ENCODE measurements around the gene PRKCQ. TPM values are rescaled to one million over a fixed set of nuclear protein-coding genes. Genes with fewer than 3 reads are reported as not detected.

Gene PRKCQ
- total RNA-seq, 1 donor from 2014 or later = 14.6 TPM

DNA sequence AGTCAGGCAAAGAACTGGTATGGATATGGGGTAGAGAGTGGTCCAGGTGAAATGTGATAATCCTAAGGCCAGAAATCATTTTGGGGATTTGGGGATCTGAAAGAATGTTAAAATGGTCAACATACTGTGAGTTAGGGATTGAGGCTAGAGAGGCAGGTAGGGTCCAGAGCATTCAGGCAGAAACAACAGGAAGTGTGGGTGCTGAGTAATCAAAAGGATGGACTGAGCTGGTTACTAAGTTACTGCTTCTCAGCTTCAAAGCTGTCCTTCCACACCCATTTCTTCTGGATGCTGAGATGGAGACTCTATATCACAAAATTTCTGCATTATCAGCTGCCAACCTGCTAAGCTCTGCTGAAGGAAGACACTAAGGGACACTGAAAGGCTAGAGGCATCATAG, 30.6 kb upstream of the PRKCQ start:
- Histone ChIP-seq H3K9ac (ENCODE audit: low read depth in 1 of 3, low read length in 3 of 3) (no peak overlapping the region), H3K9me3 (ENCODE audit: control insufficient read depth in 3 of 3, low read length in 3 of 3) (no peaks in the 10 kb centered on the region), H3K4me1 (ENCODE audit: control insufficient read depth in 3 of 3, insufficient read depth in 3 of 3, low read length in 3 of 3) (no peaks in the 10 kb centered on the region), H3K27ac (ENCODE audit: low read depth, low read length) (no peak overlapping the region), H3K36me3 (ENCODE audit: control insufficient read depth in 3 of 3, insufficient read depth in 3 of 3, low read length in 3 of 3) (peaks cover 0 to 16% (median 0%) of the 10 kb centered on the region in 3 donors), H3K4me3 (ENCODE audit: low read length in 3 of 3) (no peak overlapping the region), H3K27me3 (ENCODE audit: control insufficient read depth in 3 of 3, insufficient read depth in 3 of 3, low read length in 3 of 3) (no peaks in the 10 kb centered on the region)

- Histone ChIP-seq H3K27me3 (ENCODE audit: control insufficient read depth in 3 of 3, insufficient read depth in 3 of 3, low read length in 3 of 3) (no peaks in the 10 kb centered on the region), H3K9me3 (ENCODE audit: control insufficient read depth in 3 of 3, low read length in 3 of 3) (no peaks in the 10 kb centered on the region), H3K27ac (ENCODE audit: low read depth, low read length) (no peak overlapping the region), H3K4me3 (ENCODE audit: low read length in 3 of 3) (no peak overlapping the region), H3K4me1 (ENCODE audit: control insufficient read depth in 3 of 3, insufficient read depth in 3 of 3, low read length in 3 of 3) (no peaks in the 10 kb centered on the region), H3K9ac (ENCODE audit: low read depth in 1 of 3, low read length in 3 of 3) (no peak overlapping the region), H3K36me3 (ENCODE audit: control insufficient read depth in 3 of 3, insufficient read depth in 3 of 3, low read length in 3 of 3) (peaks cover 0 to 16% (median 0%) of the 10 kb centered on the region in 3 donors)
Observed at GRCh38 chr10:6609625-6610024, 29.5 kb upstream of the PRKCQ start.

GRCh38 chr10:6607778-6608177, 27.7 kb upstream of the PRKCQ start:
- no peak overlapping the region for H3K27ac ChIP-seq (ENCODE audit: low read depth, low read length)
- no peaks in the 10 kb centered on the region for H3K9me3 ChIP-seq (ENCODE audit: control insufficient read depth in 3 of 3, low read length in 3 of 3)
- H3K9ac ChIP-seq (ENCODE audit: low read depth in 1 of 3, low read length in 3 of 3) = no peak overlapping the region
- H3K27me3 ChIP-seq (ENCODE audit: control insufficient read depth in 3 of 3, insufficient read depth in 3 of 3, low read length in 3 of 3) = no peaks in the 10 kb centered on the region
- H3K4me3 ChIP-seq (ENCODE audit: low read length in 3 of 3) = no peak overlapping the region
- peaks cover 0 to 5% (median 4%) of the 10 kb centered on the region in 3 donors for H3K4me1 ChIP-seq (ENCODE audit: control insufficient read depth in 3 of 3, insufficient read depth in 3 of 3, low read length in 3 of 3)
- peaks cover 0 to 16% (median 0%) of the 10 kb centered on the region in 3 donors for H3K36me3 ChIP-seq (ENCODE audit: control insufficient read depth in 3 of 3, insufficient read depth in 3 of 3, low read length in 3 of 3)

DNA sequence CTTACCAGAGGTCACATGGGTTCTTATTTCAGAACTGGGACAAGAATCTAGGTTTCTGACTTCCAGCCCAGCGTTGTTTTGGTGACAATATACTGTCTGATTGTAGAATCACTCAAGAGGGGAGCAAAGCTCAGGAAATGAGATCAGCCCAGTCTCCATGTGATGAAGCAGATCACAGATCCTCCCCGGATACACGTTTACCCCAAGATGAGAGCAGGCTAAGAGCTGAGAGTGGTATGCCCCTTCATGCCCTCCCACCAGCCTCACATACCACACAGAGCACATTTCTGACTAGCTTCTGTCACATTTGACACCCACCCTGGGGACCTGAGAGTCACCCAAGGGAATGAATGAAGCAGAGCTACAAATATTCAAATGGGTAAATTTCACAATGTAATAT, 27.1 kb upstream of the PRKCQ start:
- Histone ChIP-seq H3K27me3 (ENCODE audit: control insufficient read depth in 3 of 3, insufficient read depth in 3 of 3, low read length in 3 of 3) (no peaks in the 10 kb centered on the region), H3K27ac (ENCODE audit: low read depth, low read length) (no peak overlapping the region), H3K9me3 (ENCODE audit: control insufficient read depth in 3 of 3, low read length in 3 of 3) (no peaks in the 10 kb centered on the region), H3K4me3 (ENCODE audit: low read length in 3 of 3) (no peak overlapping the region), H3K4me1 (ENCODE audit: control insufficient read depth in 3 of 3, insufficient read depth in 3 of 3, low read length in 3 of 3) (peaks cover 0 to 5% (median 4%) of the 10 kb centered on the region in 3 donors), H3K36me3 (ENCODE audit: control insufficient read depth in 3 of 3, insufficient read depth in 3 of 3, low read length in 3 of 3) (peaks cover 0 to 16% (median 0%) of the 10 kb centered on the region in 3 donors), H3K9ac (ENCODE audit: low read depth in 1 of 3, low read length in 3 of 3) (no peak overlapping the region)

- H3K9ac ChIP-seq (ENCODE audit: low read depth in 1 of 3, low read length in 3 of 3) = no peak overlapping the region
- no peak overlapping the region for H3K4me3 ChIP-seq (ENCODE audit: low read length in 3 of 3)
- H3K4me1 ChIP-seq (ENCODE audit: control insufficient read depth in 3 of 3, insufficient read depth in 3 of 3, low read length in 3 of 3) = peaks cover 0 to 5% (median 4%) of the 10 kb centered on the region in 3 donors
- no peaks in the 10 kb centered on the region for H3K27me3 ChIP-seq (ENCODE audit: control insufficient read depth in 3 of 3, insufficient read depth in 3 of 3, low read length in 3 of 3)
- no peaks in the 10 kb centered on the region for H3K9me3 ChIP-seq (ENCODE audit: control insufficient read depth in 3 of 3, low read length in 3 of 3)
- no peak overlapping the region for H3K27ac ChIP-seq (ENCODE audit: low read depth, low read length)
- peaks cover 0 to 8% (median 0%) of the 10 kb centered on the region in 3 donors for H3K36me3 ChIP-seq (ENCODE audit: control insufficient read depth in 3 of 3, insufficient read depth in 3 of 3, low read length in 3 of 3)
Observed at GRCh38 chr10:6603142-6604125, 23.4 kb upstream of the PRKCQ start.

- Histone ChIP-seq H3K9me3 (ENCODE audit: control insufficient read depth in 3 of 3, low read length in 3 of 3) (no peaks in the 10 kb centered on the region), H3K27me3 (ENCODE audit: control insufficient read depth in 3 of 3, insufficient read depth in 3 of 3, low read length in 3 of 3) (no peaks in the 10 kb centered on the region), H3K9ac (ENCODE audit: low read depth in 1 of 3, low read length in 3 of 3) (no peak overlapping the region), H3K36me3 (ENCODE audit: control insufficient read depth in 3 of 3, insufficient read depth in 3 of 3, low read length in 3 of 3) (peaks cover 0 to under 1% (median 0%) of the 10 kb centered on the region in 3 donors), H3K27ac (ENCODE audit: low read depth, low read length) (no peak overlapping the region), H3K4me3 (ENCODE audit: low read length in 3 of 3) (no peak overlapping the region), H3K4me1 (ENCODE audit: control insufficient read depth in 3 of 3, insufficient read depth in 3 of 3, low read length in 3 of 3) (peaks cover 0 to 5% (median 4%) of the 10 kb centered on the region in 3 donors)
Observed at GRCh38 chr10:6602700-6603084, 22.6 kb upstream of the PRKCQ start.

- Histone ChIP-seq H3K27me3 (ENCODE audit: control insufficient read depth in 3 of 3, insufficient read depth in 3 of 3, low read length in 3 of 3) (no peaks in the 10 kb centered on the region), H3K4me3 (ENCODE audit: low read length in 3 of 3) (no peak overlapping the region), H3K4me1 (ENCODE audit: control insufficient read depth in 3 of 3, insufficient read depth in 3 of 3, low read length in 3 of 3) (peaks cover 0 to 5% (median 4%) of the 10 kb centered on the region in 3 donors), H3K9ac (ENCODE audit: low read depth in 1 of 3, low read length in 3 of 3) (no peak overlapping the region), H3K36me3 (ENCODE audit: control insufficient read depth in 3 of 3, insufficient read depth in 3 of 3, low read length in 3 of 3) (no peaks in the 10 kb centered on the region), H3K27ac (ENCODE audit: low read depth, low read length) (no peak overlapping the region), H3K9me3 (ENCODE audit: control insufficient read depth in 3 of 3, low read length in 3 of 3) (no peaks in the 10 kb centered on the region)
Observed at GRCh38 chr10:6602026-6602699, 22.1 kb upstream of the PRKCQ start.

- Histone ChIP-seq H3K4me1 (ENCODE audit: control insufficient read depth in 3 of 3, insufficient read depth in 3 of 3, low read length in 3 of 3) (peaks cover 0 to 5% (median 4%) of the 10 kb centered on the region in 3 donors), H3K27me3 (ENCODE audit: control insufficient read depth in 3 of 3, insufficient read depth in 3 of 3, low read length in 3 of 3) (no peaks in the 10 kb centered on the region), H3K36me3 (ENCODE audit: control insufficient read depth in 3 of 3, insufficient read depth in 3 of 3, low read length in 3 of 3) (no peaks in the 10 kb centered on the region), H3K9me3 (ENCODE audit: control insufficient read depth in 3 of 3, low read length in 3 of 3) (no peaks in the 10 kb centered on the region), H3K9ac (ENCODE audit: low read depth in 1 of 3, low read length in 3 of 3) (no peak overlapping the region), H3K4me3 (ENCODE audit: low read length in 3 of 3) (no peak overlapping the region), H3K27ac (ENCODE audit: low read depth, low read length) (no peak overlapping the region)
Observed at GRCh38 chr10:6601246-6601805, 21.2 kb upstream of the PRKCQ start.

GRCh38 chr10:6600224-6600987, 20.3 kb upstream of the PRKCQ start:
- no peak overlapping the region for H3K4me3 ChIP-seq (ENCODE audit: low read length in 3 of 3)
- no peaks in the 10 kb centered on the region for H3K9me3 ChIP-seq (ENCODE audit: control insufficient read depth in 3 of 3, low read length in 3 of 3)
- peaks cover 0 to 5% (median 4%) of the 10 kb centered on the region in 3 donors for H3K4me1 ChIP-seq (ENCODE audit: control insufficient read depth in 3 of 3, insufficient read depth in 3 of 3, low read length in 3 of 3)
- no peak overlapping the region for H3K27ac ChIP-seq (ENCODE audit: low read depth, low read length)
- no peaks in the 10 kb centered on the region for H3K27me3 ChIP-seq (ENCODE audit: control insufficient read depth in 3 of 3, insufficient read depth in 3 of 3, low read length in 3 of 3)
- no peaks in the 10 kb centered on the region for H3K36me3 ChIP-seq (ENCODE audit: control insufficient read depth in 3 of 3, insufficient read depth in 3 of 3, low read length in 3 of 3)
- H3K9ac ChIP-seq (ENCODE audit: low read depth in 1 of 3, low read length in 3 of 3) = no peak overlapping the region

All from skeletal muscle tissue (tissue), 4 donors.